GM12878 (cell line): ENCODE data around the gene KCNJ3. TPM values are rescaled to one million over a fixed set of nuclear protein-coding genes. Genes with fewer than 3 reads are reported as not detected.

Experiments used
- ATAC-seq: fragments of 200-7000 bp; cut with Tn5 transposase; 3 replicates; pipeline ENCODE4 v1.9.1; 2020; ENCODE audit warnings: mild to moderate bottlenecking, moderate library complexity
- BruUV-seq: library from RNA; stranded (reverse); fragments of 400-500 nt; replicated peaks from 2 replicates; lab custom pipeline; 2021; lab: Mats Ljungman, UMichigan
- CTCF ChIA-PET: fragments of 300-600 bp; sonication (Branson Sonifier 250); formaldehyde crosslinking; extraction: SDS; loops from one replicate; lab custom pipeline; 2021; ENCODE audit warnings: inconsistent platforms; lab: Yijun Ruan, JAX
- POLR2A ChIA-PET: fragments of 350-600 bp; formaldehyde crosslinking; extraction: SDS; loops from one replicate; lab custom pipeline; 2021; ENCODE audit warnings: inconsistent platforms; lab: Charles Lee
- RAD21 ChIA-PET: fragments of 300-600 bp; sonication (Branson Sonifier 250); formaldehyde crosslinking; loops from one replicate; lab custom pipeline; 2023; ENCODE audit warnings: antibody characterized with exemption; ENCODE audit not compliant: unreplicated experiment; lab: Charles Lee
- SMC1A ChIA-PET: fragments of 300-600 bp; sonication (Branson Sonifier 250); formaldehyde crosslinking; loops from one replicate; lab custom pipeline; 2023; ENCODE audit not compliant: unreplicated experiment, uncharacterized antibody; lab: Charles Lee
- DNase-seq: peaks from one replicate; pipeline ENCODE4 v3.0.0-alpha.2; 2011; ENCODE audit warnings: low read depth, low spot score
- FAIRE-seq: peaks from 3 replicates; lab custom pipeline; 2011; peaks lifted over from hg19 to GRCh38; lab: Jason Lieb, UNC
- H2AFZ ChIP-seq: 2 replicates; pipeline ENCODE4 v1.6.0; 2011; ENCODE audit warnings: low read depth, low read length, control low read depth; ENCODE audit not compliant: control insufficient read depth
- H3K27ac ChIP-seq: 2 replicates; pipeline ENCODE4 v1.5.1; 2011; ENCODE audit warnings: control low read depth; ENCODE audit not compliant: control insufficient read depth, insufficient read depth
- H3K27me3 ChIP-seq, 2 experiments: replicated peaks in 1 of 2; 2 replicates each; pipeline versions ENCODE4 v1.6.0 to v1.6.1; 2011; ENCODE audit warnings: low read length in 1 of 2; ENCODE audit not compliant: control insufficient read depth in 2 of 2, insufficient read depth in 2 of 2
- H3K36me3 ChIP-seq, 2 experiments: 2 replicates each; pipeline ENCODE4 v1.5.1; 2011; ENCODE audit warnings: low read length in 1 of 2; ENCODE audit not compliant: control insufficient read depth in 2 of 2, insufficient read depth in 2 of 2
- H3K4me1 ChIP-seq: 2 replicates; pipeline ENCODE4 v1.6.1; 2011; ENCODE audit warnings: mild to moderate bottlenecking, low read length, moderate library complexity, mixed read lengths; ENCODE audit not compliant: control insufficient read depth, insufficient read depth
- H3K4me2 ChIP-seq: 2 replicates; pipeline ENCODE4 v1.6.0; 2011; ENCODE audit warnings: control low read depth; ENCODE audit not compliant: control insufficient read depth, insufficient read depth
- H3K4me3 ChIP-seq: fragments of 200-600 bp; sonication (generic); 2 replicates; pipeline ENCODE4 v1.5.1; 2016
- H3K79me2 ChIP-seq: 2 replicates; pipeline ENCODE4 v1.6.0; 2011; ENCODE audit warnings: low read length; ENCODE audit not compliant: control insufficient read depth, insufficient read depth
- H3K9ac ChIP-seq: 2 replicates; pipeline ENCODE4 v1.8.0; 2011; ENCODE audit warnings: low read length, control low read depth, mixed read lengths; ENCODE audit not compliant: control insufficient read depth, insufficient read depth
- H3K9me3 ChIP-seq: replicated peaks from 3 replicates; pipeline ENCODE4 v1.5.1; 2011; ENCODE audit warnings: mild to moderate bottlenecking, low read length; ENCODE audit not compliant: control insufficient read depth, insufficient read depth
- H4K20me1 ChIP-seq: 2 replicates; pipeline ENCODE4 v1.6.0; 2011; ENCODE audit not compliant: control insufficient read depth, insufficient read depth
- BCL3 ChIP-seq: IDR thresholded peaks from 2 replicates; pipeline ENCODE4 v1.6.1; 2011; ENCODE audit warnings: borderline replicate concordance, low read depth, mild to moderate bottlenecking, moderate library complexity, low read length; ENCODE audit not compliant: insufficient read depth, poor library complexity, severe bottlenecking
- E2F4 ChIP-seq: IDR thresholded peaks from 2 replicates; pipeline ENCODE4 v1.6.1; 2012; ENCODE audit warnings: low read depth, low read length, improper control_type of control experiment
- FOS ChIP-seq: IDR thresholded peaks from 3 replicates; pipeline ENCODE4 v1.6.1; 2011; ENCODE audit warnings: borderline replicate concordance; ENCODE audit not compliant: insufficient read length; ENCODE audit errors: extremely low read depth
- KDM1A ChIP-seq: fragments of 200-600 bp; sonication (generic); IDR thresholded peaks from 2 replicates; pipeline ENCODE4 v1.6.1; 2016; ENCODE audit warnings: borderline replicate concordance
- MAX ChIP-seq: IDR thresholded peaks from 2 replicates; pipeline ENCODE4 v1.6.1; 2012; ENCODE audit warnings: low read depth, low read length, improper control_type of control experiment
- RBBP5 ChIP-seq: fragments of 200-600 bp; sonication (generic); conservative IDR thresholded peaks from 2 replicates; pipeline ENCODE4 v1.6.1; 2016
- RELB ChIP-seq: fragments of 450-650 bp; IDR thresholded peaks from 2 replicates; pipeline ENCODE4 v1.6.1; 2017; ENCODE audit warnings: low read depth, mild to moderate bottlenecking, moderate library complexity
- SMC3 ChIP-seq: IDR thresholded peaks from 2 replicates; pipeline ENCODE4 v1.6.1; 2011; ENCODE audit warnings: low read length, improper control_type of control experiment, borderline replicate concordance
- SRF ChIP-seq, 2 experiments: IDR thresholded peaks; 2 replicates each; pipeline ENCODE4 v1.6.1; 2011; ENCODE audit warnings: low read depth in 2 of 2, low read length in 2 of 2, mild to moderate bottlenecking in 1 of 2, moderate library complexity in 1 of 2
- TARDBP ChIP-seq: IDR thresholded peaks from 2 replicates; pipeline ENCODE4 v1.6.1; 2016; ENCODE audit warnings: borderline replicate concordance
- TBL1XR1 ChIP-seq: IDR thresholded peaks from 2 replicates; pipeline ENCODE4 v1.6.1; 2012; ENCODE audit warnings: low read depth, low read length, improper control_type of control experiment
- YBX1 ChIP-seq: fragments of 450-650 bp; IDR thresholded peaks from 2 replicates; pipeline ENCODE4 v1.6.1; 2016; ENCODE audit warnings: antibody characterized with exemption
- YY1 ChIP-seq: IDR thresholded peaks from 2 replicates; pipeline ENCODE4 v1.6.1; 2011; ENCODE audit warnings: low read depth, mild to moderate bottlenecking, low read length
- ZNF217 ChIP-seq: fragments of 450-650 bp; IDR thresholded peaks from 2 replicates; pipeline ENCODE4 v1.6.1; 2017; ENCODE audit warnings: antibody characterized with exemption, mild to moderate bottlenecking
- ZNF274 ChIP-seq: IDR thresholded peaks from one replicate; pipeline ENCODE4 v1.8.0; 2011; ENCODE audit not compliant: insufficient read length, insufficient read depth
- ZNF384 ChIP-seq: IDR thresholded peaks from 2 replicates; pipeline ENCODE4 v1.6.1; 2012; ENCODE audit warnings: low read depth, mild to moderate bottlenecking, low read length, improper control_type of control experiment, borderline replicate concordance
- ZZZ3 ChIP-seq: IDR thresholded peaks from 2 replicates; pipeline ENCODE4 v1.6.1; 2011; ENCODE audit warnings: low read depth; ENCODE audit not compliant: control insufficient read depth, insufficient read length
- WGBS: methylation state at CpG from one replicate; pipeline ENCODE4 v1.1.6; 2016; ENCODE audit warnings: low lambda C conversion rate; ENCODE audit not compliant: insufficient replicate concordance, insufficient coverage; ENCODE audit errors: missing lambda C conversion rate; 5-methylcytosine and 5-hydroxymethylcytosine counted together
- in situ Hi-C: fragments of 300-500 bp; cut with MboI; formaldehyde crosslinking; loops from 9 replicates; pipeline ENCODE4 v1.14.3; 2018; ENCODE audit warnings: mixed read lengths
- intact Hi-C: fragments of 100-400 bp; cut with micrococcal nuclease; formaldehyde crosslinking; loops from one replicate; pipeline ENCODE4 v1.14.2; 2022; ENCODE audit not compliant: unreplicated experiment
- polyA plus RNA-seq, 11 experiments: library from polyadenylated mRNA; depleted of rRNA in 4 of 11; unstranded in 6 of 11; stranded (reverse) in 5 of 11; fragments of >200 nt; fragmentation: Nextera tagmentation in 4 of 11; fragmentation: Illumina TruSeq in 1 of 11; extraction: Ambion mirVana in 4 of 11; extraction: Trizol in 1 of 11; gene quantifications; 1 replicate in 1 of 11; 2 replicates in 10 of 11; pipeline versions ENCODE4 v1.2.1 to v1.2.3, GENCODE V29; 2011 to 2016; ENCODE audit warnings: inconsistent platforms in 2 of 11, missing spikeins in 2 of 11, low read depth in 1 of 11
- total RNA-seq, 4 experiments: library from RNA; depleted of rRNA in 3 of 4; stranded (reverse); fragments of >200 nt in 3 of 4; fragmentation: Illumina TruSeq in 1 of 4; extraction: Trizol in 1 of 4; gene quantifications; 2 replicates each; pipeline versions ENCODE4 v1.2.1 to v1.2.3, GENCODE V29; 2013 to 2021

The KCNJ3 gene
- total and polyA plus RNA-seq, 10 of the 15 experiments (the other 5 are each of a cell fraction or from before 2014, with no cell fraction given): 0.01 to 1.1 (median 0.04) TPM; not detected in 6

GRCh38 chr2:154849482-154849881, 151.0 kb downstream of the KCNJ3 start:
- intact Hi-C loops (no loop called here), in situ Hi-C loops (no loop called here)
- no peak overlapping the region for H3K4me3 ChIP-seq
- no peaks in the 10 kb centered on the region for H3K9me3 ChIP-seq
- no peak overlapping the region for H2AFZ ChIP-seq
- BruUV-seq: no TSS peak
- RAD21 ChIA-PET: no interaction called here
- no peaks in the 10 kb centered on the region for H3K4me1 ChIP-seq
- DNase-seq (no peak), FAIRE-seq (no peak), ATAC-seq (no peak)
- H3K27ac ChIP-seq: no peak overlapping the region
- H3K27me3 ChIP-seq: no peaks in the 10 kb centered on the region
- CTCF ChIA-PET: no interaction called here
- no peak for TF ChIP-seq FOS
- TF ChIP-seq BCL3: no peak
- TF ChIP-seq ZNF217: no peak
- TF ChIP-seq RELB: no peak
- no peak for TF ChIP-seq KDM1A
- no peak for TF ChIP-seq RBBP5
- TF ChIP-seq SRF (IDR thresholded peaks at IDR 0.05; ENCODE audit: low read depth in 2 of 2, low read length in 2 of 2): no peak
- no peak for TF ChIP-seq ZNF384
- TF ChIP-seq TBL1XR1: no peak
- TF ChIP-seq MAX: no peak
- no peak for TF ChIP-seq ZZZ3
- no peak for TF ChIP-seq TARDBP
- no peak for TF ChIP-seq YBX1
- no peak for TF ChIP-seq SMC3
- TF ChIP-seq YY1: no peak
- no peak for TF ChIP-seq E2F4
- TF ChIP-seq ZNF274: no peak
- H3K4me2 ChIP-seq: no peak overlapping the region
- H3K9ac ChIP-seq: no peak overlapping the region
- POLR2A ChIA-PET: no interaction called here
- no peaks in the 10 kb centered on the region for H3K36me3 ChIP-seq
- SMC1A ChIA-PET: no interaction called here
- H4K20me1 ChIP-seq: no peaks in the 10 kb centered on the region
- 51% methylated on average over 3 of the region's 3 CpGs for WGBS
- no peaks in the 10 kb centered on the region for H3K79me2 ChIP-seq
